DMS53 treated with DMSO at 0.1 percent for 48 hours (cell line): ENCODE measurements around the gene DRAP1.
A peak's percentile ranks its signal among the peaks of the same experiment; 100 is the strongest.

ENCODE experiments used
- DNase-seq: peaks from one replicate; lab custom pipeline; 2025; ENCODE audit not compliant: unreplicated experiment; lab: John Stamatoyannopoulos, UW

Gene DRAP1

DNA sequence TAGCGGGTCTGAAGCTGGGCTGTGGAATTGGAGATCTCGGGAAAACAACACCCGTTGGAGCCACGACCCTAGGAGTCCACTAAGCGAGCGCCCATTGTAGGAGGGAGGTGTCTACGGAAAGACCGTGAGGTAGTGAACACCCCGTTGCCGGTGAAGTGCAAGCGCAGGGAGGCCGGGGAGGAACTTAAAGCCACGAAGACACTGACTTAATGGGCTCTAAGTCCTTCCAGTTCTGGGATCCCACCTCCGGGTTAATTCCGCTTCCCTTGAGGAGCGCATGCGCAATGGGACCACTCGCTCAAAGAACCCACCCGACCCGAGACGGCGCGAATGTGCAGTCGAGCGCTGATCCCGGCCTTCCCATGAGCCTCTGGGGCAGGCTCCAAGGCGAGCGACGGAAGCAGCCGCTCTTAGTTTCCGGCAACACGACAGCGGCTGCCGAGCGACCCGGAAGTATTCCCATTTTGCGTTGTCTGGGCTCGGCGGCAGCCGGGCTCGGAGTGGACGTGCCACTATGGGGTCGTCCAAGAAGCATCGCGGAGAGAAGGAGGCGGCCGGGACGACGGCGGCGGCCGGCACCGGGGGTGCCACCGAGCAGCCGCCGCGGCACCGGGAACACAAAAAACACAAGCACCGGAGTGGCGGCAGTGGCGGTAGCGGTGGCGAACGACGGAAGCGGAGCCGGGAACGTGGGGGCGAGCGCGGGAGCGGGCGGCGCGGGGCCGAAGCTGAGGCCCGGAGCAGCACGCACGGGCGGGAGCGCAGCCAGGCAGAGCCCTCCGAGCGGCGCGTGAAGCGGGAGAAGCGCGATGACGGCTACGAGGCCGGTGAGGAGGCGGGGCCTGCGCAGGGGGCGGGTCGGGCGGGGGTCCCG lies 42.3 kb downstream of the DRAP1 start, which contains the start of gene SART1:
Gene SART1 (plus strand): TSS at position 468 of the 874 bp plus-strand sequence. CDS start 47 bp downstream, at position 515.
- peak; percentile 95 for DNase-seq

DNA sequence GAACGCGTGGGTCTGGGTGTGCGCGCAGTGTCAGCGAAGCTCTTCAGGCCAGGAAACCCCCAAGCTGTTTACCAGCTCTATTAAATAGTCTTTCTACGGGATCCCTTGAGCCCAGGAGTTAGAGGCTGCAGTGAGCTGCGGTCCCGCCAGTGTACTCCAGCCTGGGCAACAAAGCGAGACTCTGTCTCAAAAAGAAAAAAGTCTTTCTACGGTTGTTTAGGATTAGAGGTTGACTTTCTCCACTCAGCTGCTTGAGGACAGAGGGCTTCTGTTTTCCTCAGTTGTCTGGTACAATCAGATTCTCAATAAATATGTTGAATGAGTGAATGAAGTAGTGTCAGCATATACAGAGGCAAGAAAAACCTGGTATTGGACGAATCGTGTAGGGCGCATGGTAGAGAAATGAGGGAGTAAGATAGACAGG lies 42.9 kb downstream of the DRAP1 start:
- DNase-seq = no peak

DNA sequence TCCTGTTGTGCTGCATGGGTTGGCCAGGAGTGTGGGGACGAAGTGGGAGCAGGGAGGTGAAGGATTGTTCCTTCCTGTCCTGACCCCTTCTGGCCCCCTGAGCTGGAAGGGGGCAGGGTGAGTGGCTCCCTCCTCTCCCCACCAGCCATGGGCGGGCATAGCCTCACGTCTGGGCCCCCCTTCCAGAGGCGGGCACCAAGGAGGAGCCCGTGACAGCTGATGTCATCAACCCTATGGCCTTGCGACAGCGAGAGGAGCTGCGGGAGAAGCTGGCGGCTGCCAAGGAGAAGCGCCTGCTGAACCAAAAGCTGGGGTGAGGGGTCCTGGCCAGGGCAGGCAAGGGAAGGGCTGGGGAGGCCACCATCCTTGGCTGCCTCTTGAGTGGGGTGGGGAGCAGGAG lies 45.7 kb downstream of the DRAP1 start:
- no peak for DNase-seq

DNA sequence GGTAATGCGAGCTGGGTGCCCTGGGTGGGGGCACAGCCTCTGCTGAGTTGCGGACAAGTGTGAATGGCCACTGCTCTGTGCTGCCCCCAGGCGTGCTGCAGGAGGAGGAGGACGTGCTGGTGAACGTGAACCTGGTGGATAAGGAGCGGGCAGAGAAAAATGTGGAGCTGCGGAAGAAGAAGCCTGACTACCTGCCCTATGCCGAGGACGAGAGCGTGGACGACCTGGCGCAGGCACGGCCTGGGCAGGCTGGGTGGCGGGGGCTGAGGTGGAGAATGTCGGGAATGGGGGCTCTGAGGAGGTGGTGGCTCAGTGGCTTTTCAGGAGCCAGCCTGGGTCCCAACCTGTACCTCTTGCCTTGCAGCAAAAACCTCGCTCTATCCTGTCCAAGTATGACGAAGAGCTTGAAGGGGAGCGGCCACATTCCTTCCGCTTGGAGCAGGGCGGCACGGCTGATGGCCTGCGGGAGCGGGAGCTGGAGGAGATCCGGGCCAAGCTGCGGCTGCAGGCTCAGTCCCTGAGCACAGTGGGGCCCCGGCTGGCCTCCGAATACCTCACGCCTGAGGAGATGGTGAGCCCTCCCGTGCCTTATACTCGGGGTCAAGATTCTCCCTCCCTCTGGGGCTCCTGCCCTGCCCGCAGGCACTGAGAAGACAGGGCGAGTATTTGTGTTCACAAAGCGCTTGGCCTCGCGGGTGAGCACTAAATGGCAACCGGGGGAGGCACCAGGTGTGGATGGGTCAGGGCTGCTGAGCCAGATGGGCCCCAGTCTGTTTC lies 46.9 kb downstream of the DRAP1 start:
- DNase-seq = no peak

DNA sequence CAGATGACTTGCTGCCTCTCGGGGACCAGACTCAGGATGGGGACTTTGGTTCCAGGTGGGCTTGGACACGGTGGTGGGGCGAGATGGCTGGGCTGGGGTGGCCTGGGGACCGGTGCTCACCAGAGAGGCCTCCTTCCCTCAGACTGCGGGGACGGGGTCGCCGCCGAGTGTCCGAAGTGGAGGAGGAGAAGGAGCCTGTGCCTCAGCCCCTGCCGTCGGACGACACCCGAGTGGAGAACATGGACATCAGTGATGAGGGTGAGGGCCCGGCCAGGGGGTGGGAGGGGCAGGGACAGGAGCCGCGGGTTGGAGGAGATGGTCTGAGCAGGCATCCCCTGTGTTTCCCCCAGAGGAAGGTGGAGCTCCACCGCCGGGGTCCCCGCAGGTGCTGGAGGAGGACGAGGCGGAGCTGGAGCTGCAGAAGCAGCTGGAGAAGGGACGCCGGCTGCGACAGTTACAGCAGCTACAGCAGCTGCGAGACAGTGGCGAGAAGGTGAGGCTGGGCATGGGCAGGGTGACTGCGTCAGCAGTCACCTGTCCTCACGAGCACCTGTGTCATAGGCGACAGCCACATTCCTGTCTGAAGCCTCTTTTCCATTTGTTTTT lies 48.2 kb downstream of the DRAP1 start:
- no peak for DNase-seq

DNA sequence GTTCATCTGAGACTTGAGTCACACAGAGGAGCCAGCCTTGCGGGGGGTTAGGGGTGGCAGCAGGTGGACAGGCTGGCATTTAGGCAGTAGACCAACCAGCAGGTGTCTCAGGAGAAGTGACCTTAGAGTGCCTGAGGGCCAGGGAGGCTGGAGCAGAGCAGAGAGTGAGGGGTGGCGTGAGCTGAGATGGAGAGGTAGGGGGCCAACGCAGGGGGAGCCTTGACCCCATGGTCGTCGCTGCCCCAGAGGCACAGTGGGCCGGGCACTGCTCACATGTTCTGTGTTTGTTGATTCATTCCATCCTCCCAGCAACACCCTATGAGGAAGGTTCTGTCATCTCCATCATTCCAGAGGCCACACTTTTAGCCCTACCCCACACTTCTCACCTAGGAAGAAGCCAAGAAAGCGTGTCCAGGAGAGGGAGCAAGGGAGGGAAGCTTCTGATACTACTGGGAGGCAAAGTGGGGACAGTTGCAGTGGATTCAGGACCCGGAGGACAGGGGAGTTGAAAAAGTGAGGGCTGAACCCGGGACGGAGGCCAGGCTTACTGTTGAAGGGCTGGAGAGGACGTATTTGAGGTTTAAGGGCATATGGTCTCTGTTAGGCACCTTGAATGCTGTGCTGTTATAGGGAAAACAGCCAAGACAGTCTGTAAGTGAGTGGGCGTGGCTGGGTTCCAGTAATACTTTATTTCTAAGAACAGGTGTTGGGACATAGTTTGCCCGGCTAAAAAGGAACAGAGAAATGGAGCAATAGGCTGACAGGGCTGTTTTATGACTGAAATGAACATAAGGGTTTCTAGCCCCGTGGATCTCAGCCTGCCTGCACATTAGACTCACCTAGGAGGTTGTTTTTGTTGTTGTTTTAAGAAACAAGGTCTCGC lies 49.6 kb downstream of the DRAP1 start:
- DNase-seq = no peak
